Liver (tissue), 9 donors: ENCODE measurements around the gene NINJ1. TPM values are rescaled to one million over a fixed set of nuclear protein-coding genes. Genes with fewer than 3 reads are reported as not detected.

Source experiments
- DNase-seq: peaks from one replicate; pipeline ENCODE4 v3.0.0-alpha.2; 2017; ENCODE audit warnings: low spot score
- H3K27ac ChIP-seq, 2 donors: one replicate each; pipeline ENCODE4 v1.7.0; 2013; ENCODE audit warnings: inconsistent platforms in 2 of 2, low read length in 2 of 2, control low read depth in 1 of 2, low read depth in 1 of 2, mild to moderate bottlenecking in 1 of 2
- H3K27me3 ChIP-seq, 4 donors: one replicate each; pipeline versions ENCODE4 v1.6.1 to v1.7.0; 2013; ENCODE audit warnings: low read length in 3 of 4, inconsistent platforms in 1 of 4, mild to moderate bottlenecking in 1 of 4, moderate library complexity in 1 of 4; ENCODE audit not compliant: control insufficient read depth in 4 of 4, insufficient read depth in 4 of 4
- H3K36me3 ChIP-seq, 4 donors: one replicate each; pipeline versions ENCODE4 v1.6.1 to v1.7.0; 2013; ENCODE audit warnings: low read length in 3 of 4, mild to moderate bottlenecking in 3 of 4, low read depth in 1 of 4, moderate library complexity in 1 of 4; ENCODE audit not compliant: control insufficient read depth in 4 of 4, insufficient read depth in 3 of 4
- H3K4me1 ChIP-seq, 4 donors: one replicate each; pipeline versions ENCODE4 v1.6.1 to v1.7.0; 2013; ENCODE audit warnings: low read length in 3 of 4, mild to moderate bottlenecking in 3 of 4, moderate library complexity in 1 of 4; ENCODE audit not compliant: control insufficient read depth in 4 of 4, insufficient read depth in 4 of 4
- H3K4me3 ChIP-seq, 3 donors: one replicate each; pipeline versions ENCODE4 v1.6.1 to v1.7.0; 2013; ENCODE audit warnings: low read length in 3 of 3, control low read depth in 1 of 3, low read depth in 1 of 3, mild to moderate bottlenecking in 1 of 3
- H3K9ac ChIP-seq, 2 donors: one replicate each; pipeline ENCODE4 v1.7.0; 2013; ENCODE audit warnings: low read length in 2 of 2, mild to moderate bottlenecking in 2 of 2, moderate library complexity in 2 of 2, control low read depth in 1 of 2, low read depth in 1 of 2
- H3K9me3 ChIP-seq, 4 donors: one replicate each; pipeline versions ENCODE4 v1.6.1 to v1.7.0; 2013; ENCODE audit warnings: low read length in 3 of 4; ENCODE audit not compliant: control insufficient read depth in 4 of 4
- EGR1 ChIP-seq, 2 donors: IDR thresholded peaks; 2 replicates each; pipeline ENCODE4 v1.6.1; 2016 to 2018; ENCODE audit warnings: antibody characterized with exemption in 2 of 2, low read depth in 2 of 2
- FOXA1 ChIP-seq: IDR thresholded peaks from 2 replicates; pipeline ENCODE4 v1.6.1; 2016; ENCODE audit warnings: antibody characterized with exemption
- FOXA2 ChIP-seq: IDR thresholded peaks from 2 replicates; pipeline ENCODE4 v1.6.1; 2016; ENCODE audit warnings: antibody characterized with exemption
- GABPA ChIP-seq, 2 donors: IDR thresholded peaks in 1 of 2; conservative IDR thresholded peaks in 1 of 2; 2 replicates each; pipeline ENCODE4 v1.6.1; 2016; ENCODE audit warnings: antibody characterized with exemption in 2 of 2, mild to moderate bottlenecking in 1 of 2, moderate library complexity in 1 of 2
- HNF4A ChIP-seq, 2 donors: conservative IDR thresholded peaks; 2 replicates each; pipeline ENCODE4 v1.6.1; 2016; ENCODE audit warnings: antibody characterized with exemption in 2 of 2, mild to moderate bottlenecking in 2 of 2
- HNF4G ChIP-seq: IDR thresholded peaks from 2 replicates; pipeline ENCODE4 v1.6.1; 2016; ENCODE audit warnings: antibody characterized with exemption
- JUND ChIP-seq, 2 donors: IDR thresholded peaks; 2 replicates each; pipeline ENCODE4 v1.6.1; 2016; ENCODE audit warnings: antibody characterized with exemption in 2 of 2
- NR2F2 ChIP-seq: IDR thresholded peaks from 2 replicates; pipeline ENCODE4 v1.6.1; 2016; ENCODE audit warnings: antibody characterized with exemption
- RAD21 ChIP-seq, 2 donors: IDR thresholded peaks; 2 replicates each; pipeline ENCODE4 v1.6.1; 2016; ENCODE audit warnings: antibody characterized with exemption in 2 of 2, mild to moderate bottlenecking in 2 of 2
- RXRA ChIP-seq, 2 donors: IDR thresholded peaks; 2 replicates each; pipeline ENCODE4 v1.6.1; 2017 to 2018; ENCODE audit warnings: antibody characterized with exemption in 2 of 2, mild to moderate bottlenecking in 1 of 2
- SP1 ChIP-seq: IDR thresholded peaks from 2 replicates; pipeline ENCODE4 v1.6.1; 2018; ENCODE audit warnings: antibody characterized with exemption, mild to moderate bottlenecking
- TAF1 ChIP-seq: conservative IDR thresholded peaks from 2 replicates; pipeline ENCODE4 v1.6.1; 2016; ENCODE audit warnings: antibody characterized with exemption, mild to moderate bottlenecking
- YY1 ChIP-seq: IDR thresholded peaks from 2 replicates; pipeline ENCODE4 v1.6.1; 2016; ENCODE audit warnings: antibody characterized with exemption, mild to moderate bottlenecking
- WGBS: extraction: QIAGEN DNeasy Blood & Tissue Kit; methylation state at CpG from one replicate; pipeline ENCODE4 v1.1.7; 2013; 5-methylcytosine and 5-hydroxymethylcytosine counted together
- polyA plus RNA-seq, 2 donors: library from polyadenylated mRNA; stranded (reverse) in 1 of 2; unstranded in 1 of 2; fragments of 200-250 nt in 1 of 2; fragments of >200 nt in 1 of 2; fragmentation: Nextera tagmentation in 1 of 2; extraction: Ambion mirVana in 1 of 2; gene quantifications; one replicate each; pipeline versions ENCODE4 v1.2.1 to v1.2.3, GENCODE V29; 2013 to 2015
- total RNA-seq, 2 donors: library from RNA; depleted of rRNA; stranded (reverse); fragments of >200 nt; gene quantifications; one replicate each; pipeline ENCODE4 v1.2.3, GENCODE V29; 2014
- TF ChIP-seq, protein P1 (sequence below): IDR thresholded peaks from 2 replicates; pipeline ENCODE4 v1.6.1; 2016; ENCODE audit warnings: antibody characterized with exemption
- TF ChIP-seq, protein P2 (sequence below): fragments of 150-350 bp; IDR thresholded peaks from 2 replicates; pipeline ENCODE4 v1.5.1; 2017; ENCODE audit warnings: improper control_type of control experiment, low read depth, low read length; ENCODE audit not compliant: missing input control
- TF ChIP-seq, protein P3 (sequence below): IDR thresholded peaks from 2 replicates; pipeline ENCODE4 v1.6.1; 2016; ENCODE audit warnings: antibody characterized with exemption
- TF ChIP-seq, protein P4 (sequence below): IDR thresholded peaks from 2 replicates; pipeline ENCODE4 v1.6.1; 2016; ENCODE audit warnings: antibody characterized with exemption
- TF ChIP-seq, protein P5 (sequence below): IDR thresholded peaks from 2 replicates; pipeline ENCODE4 v1.6.1; 2016; ENCODE audit warnings: antibody characterized with exemption, mild to moderate bottlenecking
- donor health status: healthy.
- donor health status: healthy.
- donor health status: healthy.
- donor health status: healthy.
- donor health status: healthy.

Gene NINJ1
- total and polyA plus RNA-seq, 4 donors: 31.2 to 72.1 (median 55.2) TPM

DNA sequence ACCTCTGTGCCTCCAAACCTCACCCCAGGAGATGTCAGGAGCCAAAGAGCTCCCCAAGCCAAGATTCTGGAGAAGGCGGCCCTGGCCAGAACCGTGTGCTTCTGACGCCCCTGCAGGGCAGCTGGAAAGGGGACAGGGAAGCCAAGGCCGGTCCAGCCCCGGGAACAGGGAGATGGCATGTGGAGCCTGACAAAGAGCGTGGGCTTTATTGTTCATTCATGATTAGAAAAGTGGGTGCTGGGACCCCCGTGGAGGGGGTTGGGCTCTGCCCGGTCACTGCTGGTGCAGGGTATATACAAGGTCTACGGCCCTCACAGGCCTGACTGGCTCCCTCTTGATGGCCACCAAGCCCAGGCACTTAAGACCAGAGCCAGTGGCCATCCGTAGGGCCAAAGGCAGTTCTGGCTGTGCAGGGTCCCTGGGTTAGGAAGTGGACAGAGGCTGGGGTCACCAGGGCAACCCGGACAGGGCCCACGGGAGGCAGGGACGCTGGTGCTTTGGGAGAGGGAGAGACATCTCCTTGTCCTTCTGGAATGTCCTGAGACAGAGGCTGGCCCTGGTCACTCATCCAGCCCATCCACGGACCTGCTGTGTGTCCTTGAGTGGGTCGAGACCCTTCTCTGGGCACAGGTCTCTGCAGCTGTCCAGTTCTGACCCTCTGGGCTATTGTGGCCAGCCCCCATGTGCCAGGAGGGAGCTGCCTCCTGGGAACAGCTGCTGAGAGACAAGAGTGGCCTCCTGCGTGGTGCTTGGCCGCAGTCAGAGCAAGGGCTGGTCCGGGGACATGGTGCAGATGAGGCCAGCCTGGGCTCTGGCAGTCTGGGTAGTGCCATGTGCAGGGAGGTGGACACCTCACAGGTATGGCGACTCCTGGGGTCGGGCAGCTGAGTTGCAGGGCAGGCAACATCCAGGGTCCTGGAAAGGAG is 12.5 kb downstream of the NINJ1 start (continued):
- TF ChIP-seq, protein P1, sequence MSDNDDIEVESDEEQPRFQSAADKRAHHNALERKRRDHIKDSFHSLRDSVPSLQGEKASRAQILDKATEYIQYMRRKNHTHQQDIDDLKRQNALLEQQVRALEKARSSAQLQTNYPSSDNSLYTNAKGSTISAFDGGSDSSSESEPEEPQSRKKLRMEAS: no peak
- TF ChIP-seq HNF4A (conservative IDR thresholded peaks at IDR 0.05) (no peak), EGR1 (IDR thresholded peaks at IDR 0.05; ENCODE audit: low read depth in 2 of 2) (no peak), SP1 (no peak), YY1 (no peak), GABPA (IDR thresholded peaks at IDR 0.05 in 1 of 2, conservative IDR thresholded peaks at IDR 0.05 in 1 of 2) (no peak), FOXA2 (no peak)
- TF ChIP-seq, protein P2, sequence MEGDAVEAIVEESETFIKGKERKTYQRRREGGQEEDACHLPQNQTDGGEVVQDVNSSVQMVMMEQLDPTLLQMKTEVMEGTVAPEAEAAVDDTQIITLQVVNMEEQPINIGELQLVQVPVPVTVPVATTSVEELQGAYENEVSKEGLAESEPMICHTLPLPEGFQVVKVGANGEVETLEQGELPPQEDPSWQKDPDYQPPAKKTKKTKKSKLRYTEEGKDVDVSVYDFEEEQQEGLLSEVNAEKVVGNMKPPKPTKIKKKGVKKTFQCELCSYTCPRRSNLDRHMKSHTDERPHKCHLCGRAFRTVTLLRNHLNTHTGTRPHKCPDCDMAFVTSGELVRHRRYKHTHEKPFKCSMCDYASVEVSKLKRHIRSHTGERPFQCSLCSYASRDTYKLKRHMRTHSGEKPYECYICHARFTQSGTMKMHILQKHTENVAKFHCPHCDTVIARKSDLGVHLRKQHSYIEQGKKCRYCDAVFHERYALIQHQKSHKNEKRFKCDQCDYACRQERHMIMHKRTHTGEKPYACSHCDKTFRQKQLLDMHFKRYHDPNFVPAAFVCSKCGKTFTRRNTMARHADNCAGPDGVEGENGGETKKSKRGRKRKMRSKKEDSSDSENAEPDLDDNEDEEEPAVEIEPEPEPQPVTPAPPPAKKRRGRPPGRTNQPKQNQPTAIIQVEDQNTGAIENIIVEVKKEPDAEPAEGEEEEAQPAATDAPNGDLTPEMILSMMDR: no peak

DNA sequence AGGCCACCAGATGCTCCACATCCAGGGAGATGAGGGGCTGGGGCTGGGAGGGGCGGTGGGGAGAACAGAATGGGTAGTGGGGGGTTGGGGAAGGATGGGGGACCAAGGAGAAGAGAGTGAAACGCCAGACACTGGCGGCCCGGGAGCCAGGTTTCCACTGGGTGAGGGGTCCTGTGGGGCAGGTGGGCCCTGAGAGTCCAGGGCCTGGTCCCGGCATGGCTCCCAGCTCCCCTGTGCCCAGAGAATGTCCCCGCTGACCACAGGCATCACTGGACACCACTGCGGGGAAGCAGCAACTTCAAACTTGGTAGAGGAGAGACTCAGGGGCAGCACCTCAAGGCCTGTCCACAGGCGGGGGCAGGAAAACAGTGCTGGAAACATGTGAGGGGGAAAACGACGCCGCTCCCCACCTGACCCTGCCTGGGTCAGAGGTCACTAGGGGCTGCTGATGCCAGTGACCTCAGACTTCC is 13.2 kb downstream of the NINJ1 start:
- Histone ChIP-seq H3K4me3 (no peak overlapping the region), H3K4me1 (peaks cover 0 to 23% (median 16%) of the 10 kb centered on the region in 4 donors), H3K36me3 (peaks cover 0 to 22% (median 13%) of the 10 kb centered on the region in 4 donors), H3K9me3 (no peaks in the 10 kb centered on the region), H3K27ac (peak overlapping the region; percentile 83 to 84), H3K27me3 (no peaks in the 10 kb centered on the region), H3K9ac (no peak overlapping the region)
- no peak for TF ChIP-seq JUND (IDR thresholded peaks at IDR 0.05)
- TF ChIP-seq, protein P3, sequence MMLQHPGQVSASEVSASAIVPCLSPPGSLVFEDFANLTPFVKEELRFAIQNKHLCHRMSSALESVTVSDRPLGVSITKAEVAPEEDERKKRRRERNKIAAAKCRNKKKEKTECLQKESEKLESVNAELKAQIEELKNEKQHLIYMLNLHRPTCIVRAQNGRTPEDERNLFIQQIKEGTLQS: no peak
- no peak for TF ChIP-seq FOXA1
- no peak for TF ChIP-seq TAF1
- no peak for TF ChIP-seq RAD21 (IDR thresholded peaks at IDR 0.05)
- TF ChIP-seq FOXA2: no peak
- TF ChIP-seq HNF4G: no peak
- TF ChIP-seq, protein P4, sequence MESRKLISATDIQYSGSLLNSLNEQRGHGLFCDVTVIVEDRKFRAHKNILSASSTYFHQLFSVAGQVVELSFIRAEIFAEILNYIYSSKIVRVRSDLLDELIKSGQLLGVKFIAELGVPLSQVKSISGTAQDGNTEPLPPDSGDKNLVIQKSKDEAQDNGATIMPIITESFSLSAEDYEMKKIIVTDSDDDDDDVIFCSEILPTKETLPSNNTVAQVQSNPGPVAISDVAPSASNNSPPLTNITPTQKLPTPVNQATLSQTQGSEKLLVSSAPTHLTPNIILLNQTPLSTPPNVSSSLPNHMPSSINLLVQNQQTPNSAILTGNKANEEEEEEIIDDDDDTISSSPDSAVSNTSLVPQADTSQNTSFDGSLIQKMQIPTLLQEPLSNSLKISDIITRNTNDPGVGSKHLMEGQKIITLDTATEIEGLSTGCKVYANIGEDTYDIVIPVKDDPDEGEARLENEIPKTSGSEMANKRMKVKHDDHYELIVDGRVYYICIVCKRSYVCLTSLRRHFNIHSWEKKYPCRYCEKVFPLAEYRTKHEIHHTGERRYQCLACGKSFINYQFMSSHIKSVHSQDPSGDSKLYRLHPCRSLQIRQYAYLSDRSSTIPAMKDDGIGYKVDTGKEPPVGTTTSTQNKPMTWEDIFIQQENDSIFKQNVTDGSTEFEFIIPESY: no peak
- TF ChIP-seq SP1: no peak
- TF ChIP-seq, protein P1: no peak
- TF ChIP-seq, protein P2: no peak
- no peak for TF ChIP-seq GABPA (IDR thresholded peaks at IDR 0.05 in 1 of 2, conservative IDR thresholded peaks at IDR 0.05 in 1 of 2)
- TF ChIP-seq NR2F2: no peak
- no peak for TF ChIP-seq EGR1 (IDR thresholded peaks at IDR 0.05; ENCODE audit: low read depth in 2 of 2)
- TF ChIP-seq, protein P5, sequence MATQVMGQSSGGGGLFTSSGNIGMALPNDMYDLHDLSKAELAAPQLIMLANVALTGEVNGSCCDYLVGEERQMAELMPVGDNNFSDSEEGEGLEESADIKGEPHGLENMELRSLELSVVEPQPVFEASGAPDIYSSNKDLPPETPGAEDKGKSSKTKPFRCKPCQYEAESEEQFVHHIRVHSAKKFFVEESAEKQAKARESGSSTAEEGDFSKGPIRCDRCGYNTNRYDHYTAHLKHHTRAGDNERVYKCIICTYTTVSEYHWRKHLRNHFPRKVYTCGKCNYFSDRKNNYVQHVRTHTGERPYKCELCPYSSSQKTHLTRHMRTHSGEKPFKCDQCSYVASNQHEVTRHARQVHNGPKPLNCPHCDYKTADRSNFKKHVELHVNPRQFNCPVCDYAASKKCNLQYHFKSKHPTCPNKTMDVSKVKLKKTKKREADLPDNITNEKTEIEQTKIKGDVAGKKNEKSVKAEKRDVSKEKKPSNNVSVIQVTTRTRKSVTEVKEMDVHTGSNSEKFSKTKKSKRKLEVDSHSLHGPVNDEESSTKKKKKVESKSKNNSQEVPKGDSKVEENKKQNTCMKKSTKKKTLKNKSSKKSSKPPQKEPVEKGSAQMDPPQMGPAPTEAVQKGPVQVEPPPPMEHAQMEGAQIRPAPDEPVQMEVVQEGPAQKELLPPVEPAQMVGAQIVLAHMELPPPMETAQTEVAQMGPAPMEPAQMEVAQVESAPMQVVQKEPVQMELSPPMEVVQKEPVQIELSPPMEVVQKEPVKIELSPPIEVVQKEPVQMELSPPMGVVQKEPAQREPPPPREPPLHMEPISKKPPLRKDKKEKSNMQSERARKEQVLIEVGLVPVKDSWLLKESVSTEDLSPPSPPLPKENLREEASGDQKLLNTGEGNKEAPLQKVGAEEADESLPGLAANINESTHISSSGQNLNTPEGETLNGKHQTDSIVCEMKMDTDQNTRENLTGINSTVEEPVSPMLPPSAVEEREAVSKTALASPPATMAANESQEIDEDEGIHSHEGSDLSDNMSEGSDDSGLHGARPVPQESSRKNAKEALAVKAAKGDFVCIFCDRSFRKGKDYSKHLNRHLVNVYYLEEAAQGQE: no peak
- TF ChIP-seq HNF4A (conservative IDR thresholded peaks at IDR 0.05): no peak
- no peak for TF ChIP-seq YY1
- no peak for TF ChIP-seq RXRA (IDR thresholded peaks at IDR 0.05)
- peak; percentile 31 for DNase-seq
- WGBS: 93% methylated on average over 11 of the region's 11 CpGs
